IPS-20b (cell line): Measurements from ENCODE around the gene ZNF189.

Experiments used
- H3K27ac ChIP-seq: one replicate; pipeline ENCODE4 v1.5.1; 2013; ENCODE audit warnings: low read length
- H3K27me3 ChIP-seq: 2 replicates; pipeline ENCODE4 v1.6.1; 2013; ENCODE audit warnings: mild to moderate bottlenecking, low read length, inconsistent platforms; ENCODE audit not compliant: insufficient read depth
- H3K36me3 ChIP-seq: 2 replicates; pipeline ENCODE4 v1.6.1; 2013; ENCODE audit warnings: low read depth, mild to moderate bottlenecking, inconsistent platforms, low read length, moderate library complexity; ENCODE audit not compliant: insufficient read depth
- H3K4me1 ChIP-seq: 2 replicates; pipeline ENCODE4 v1.6.1; 2013; ENCODE audit warnings: mild to moderate bottlenecking, control low read depth, inconsistent platforms, low read length, moderate library complexity; ENCODE audit not compliant: insufficient read depth
- H3K4me3 ChIP-seq: 2 replicates; pipeline ENCODE4 v1.5.1; 2013; ENCODE audit warnings: mild to moderate bottlenecking, low read length, inconsistent platforms
- H3K9ac ChIP-seq: 2 replicates; pipeline ENCODE4 v1.6.1; 2013; ENCODE audit warnings: low read depth, mild to moderate bottlenecking, inconsistent platforms, low read length, moderate library complexity
- H3K9me3 ChIP-seq: 2 replicates; pipeline ENCODE4 v1.6.1; 2013; ENCODE audit warnings: mild to moderate bottlenecking, low read depth, low read length, inconsistent platforms; ENCODE audit not compliant: insufficient read depth

Gene ZNF189

GRCh38 chr9:101428909-101429308 is 30.3 kb downstream of the ZNF189 start:
- H3K4me1 ChIP-seq: no peaks in the 10 kb centered on the region
- H3K4me3 ChIP-seq: no peak overlapping the region
- H3K9ac ChIP-seq: no peak overlapping the region
- no peaks in the 10 kb centered on the region for H3K36me3 ChIP-seq
- H3K9me3 ChIP-seq: no peaks in the 10 kb centered on the region
- no peaks in the 10 kb centered on the region for H3K27me3 ChIP-seq
- H3K27ac ChIP-seq: no peak overlapping the region

GRCh38 chr9:101429736-101430135 is 31.1 kb downstream of the ZNF189 start:
- Histone ChIP-seq H3K4me1 (no peaks in the 10 kb centered on the region), H3K9me3 (no peaks in the 10 kb centered on the region), H3K9ac (no peak overlapping the region), H3K4me3 (no peak overlapping the region), H3K27me3 (no peaks in the 10 kb centered on the region), H3K27ac (no peak overlapping the region), H3K36me3 (no peaks in the 10 kb centered on the region)

- H3K9ac ChIP-seq: no peak overlapping the region
- no peaks in the 10 kb centered on the region for H3K36me3 ChIP-seq
- no peaks in the 10 kb centered on the region for H3K9me3 ChIP-seq
- no peaks in the 10 kb centered on the region for H3K4me1 ChIP-seq
- no peak overlapping the region for H3K27ac ChIP-seq
- H3K4me3 ChIP-seq: no peak overlapping the region
- no peaks in the 10 kb centered on the region for H3K27me3 ChIP-seq
Observed at GRCh38 chr9:101432171-101432570, 33.5 kb downstream of the ZNF189 start.

- Histone ChIP-seq H3K36me3 (no peaks in the 10 kb centered on the region), H3K4me1 (no peaks in the 10 kb centered on the region), H3K27ac (no peak overlapping the region), H3K9ac (no peak overlapping the region), H3K9me3 (no peaks in the 10 kb centered on the region), H3K4me3 (no peak overlapping the region), H3K27me3 (no peaks in the 10 kb centered on the region)
Observed at GRCh38 chr9:101432740-101433139, 34.1 kb downstream of the ZNF189 start.

GRCh38 chr9:101433229-101433628 is 34.6 kb downstream of the ZNF189 start:
- Histone ChIP-seq H3K4me1 (no peaks in the 10 kb centered on the region), H3K9ac (no peak overlapping the region), H3K27me3 (no peaks in the 10 kb centered on the region), H3K36me3 (no peaks in the 10 kb centered on the region), H3K4me3 (no peak overlapping the region), H3K9me3 (no peaks in the 10 kb centered on the region), H3K27ac (no peak overlapping the region)

GRCh38 chr9:101434998-101435397 is 36.3 kb downstream of the ZNF189 start:
- H3K36me3 ChIP-seq: no peaks in the 10 kb centered on the region
- H3K4me1 ChIP-seq: no peaks in the 10 kb centered on the region
- no peak overlapping the region for H3K27ac ChIP-seq
- no peak overlapping the region for H3K9ac ChIP-seq
- no peak overlapping the region for H3K4me3 ChIP-seq
- H3K27me3 ChIP-seq: no peaks in the 10 kb centered on the region
- H3K9me3 ChIP-seq: no peaks in the 10 kb centered on the region

GRCh38 chr9:101435601-101436079 is 37.0 kb downstream of the ZNF189 start, which contains the start of gene ALDOB:
Gene ALDOB, minus strand, starts transcription at chr9:101435774. Its CDS starts 4,887 bp downstream, at chr9:101430887.
- H3K9me3 ChIP-seq: no peaks in the 10 kb centered on the region
- H3K4me1 ChIP-seq: no peaks in the 10 kb centered on the region
- no peak within 1 kb of the TSS for H3K4me3 ChIP-seq
- H3K27me3 ChIP-seq: no peaks in the 10 kb centered on the region
- H3K27ac ChIP-seq: no peak within 1 kb of the TSS
- no peaks in the 10 kb centered on the region for H3K36me3 ChIP-seq
- no peak within 1 kb of the TSS for H3K9ac ChIP-seq

- H3K9ac ChIP-seq: no peak overlapping the region
- H3K4me3 ChIP-seq: no peak overlapping the region
- H3K9me3 ChIP-seq: no peaks in the 10 kb centered on the region
- no peaks in the 10 kb centered on the region; the same call in 1 of the 2 replicates for H3K27me3 ChIP-seq
- H3K36me3 ChIP-seq: no peaks in the 10 kb centered on the region
- H3K4me1 ChIP-seq: no peaks in the 10 kb centered on the region
- no peak overlapping the region for H3K27ac ChIP-seq
Observed at GRCh38 chr9:101437806-101438232, 39.2 kb downstream of the ZNF189 start.

GRCh38 chr9:101438523-101438922 is 39.9 kb downstream of the ZNF189 start:
- H3K27ac ChIP-seq: no peak overlapping the region
- H3K27me3 ChIP-seq: no peaks in the 10 kb centered on the region; the same call in 1 of the 2 replicates
- H3K4me3 ChIP-seq: no peak overlapping the region
- H3K36me3 ChIP-seq: no peaks in the 10 kb centered on the region
- H3K9me3 ChIP-seq: no peaks in the 10 kb centered on the region
- no peak overlapping the region for H3K9ac ChIP-seq
- H3K4me1 ChIP-seq: no peaks in the 10 kb centered on the region

- Histone ChIP-seq H3K4me3 (no peak overlapping the region), H3K27me3 (no peaks in the 10 kb centered on the region; the same call in 1 of the 2 replicates), H3K36me3 (no peaks in the 10 kb centered on the region), H3K4me1 (no peaks in the 10 kb centered on the region), H3K9ac (no peak overlapping the region), H3K27ac (no peak overlapping the region), H3K9me3 (no peaks in the 10 kb centered on the region)
Observed at GRCh38 chr9:101440714-101441230, 42.1 kb downstream of the ZNF189 start.

GRCh38 chr9:101442318-101442717 is 43.7 kb downstream of the ZNF189 start:
- no peaks in the 10 kb centered on the region for H3K36me3 ChIP-seq
- H3K9ac ChIP-seq: no peak overlapping the region
- no peak overlapping the region for H3K27ac ChIP-seq
- H3K4me3 ChIP-seq: no peak overlapping the region
- H3K4me1 ChIP-seq: no peaks in the 10 kb centered on the region
- H3K9me3 ChIP-seq: no peaks in the 10 kb centered on the region
- H3K27me3 ChIP-seq: no peaks in the 10 kb centered on the region; the same call in 1 of the 2 replicates

- no peak overlapping the region for H3K4me3 ChIP-seq
- no peak overlapping the region for H3K9ac ChIP-seq
- no peaks in the 10 kb centered on the region; the same call in 1 of the 2 replicates for H3K27me3 ChIP-seq
- H3K4me1 ChIP-seq: no peaks in the 10 kb centered on the region
- no peaks in the 10 kb centered on the region for H3K9me3 ChIP-seq
- H3K36me3 ChIP-seq: no peaks in the 10 kb centered on the region
- H3K27ac ChIP-seq: no peak overlapping the region
Observed at GRCh38 chr9:101442736-101443135, 44.1 kb downstream of the ZNF189 start.
